ENCODE measurements around the gene MRPL39.
A peak's percentile ranks its signal among the peaks of the same experiment; 100 is the strongest.
"Not testable (repeated sequence)": the region's sequence is repeated elsewhere in the genome, so short reads cannot be mapped to it uniquely, and the experiment has no call there.

The MRPL39 gene

GRCh38 chr21:25607151-25608043 is at the start of gene MRPL39:
MRPL39 (minus strand) TSS chr21:25607481; CDS start chr21:25607475, 6 bp downstream.
- DNase-seq: peak; percentile 84 to 90

DNA sequence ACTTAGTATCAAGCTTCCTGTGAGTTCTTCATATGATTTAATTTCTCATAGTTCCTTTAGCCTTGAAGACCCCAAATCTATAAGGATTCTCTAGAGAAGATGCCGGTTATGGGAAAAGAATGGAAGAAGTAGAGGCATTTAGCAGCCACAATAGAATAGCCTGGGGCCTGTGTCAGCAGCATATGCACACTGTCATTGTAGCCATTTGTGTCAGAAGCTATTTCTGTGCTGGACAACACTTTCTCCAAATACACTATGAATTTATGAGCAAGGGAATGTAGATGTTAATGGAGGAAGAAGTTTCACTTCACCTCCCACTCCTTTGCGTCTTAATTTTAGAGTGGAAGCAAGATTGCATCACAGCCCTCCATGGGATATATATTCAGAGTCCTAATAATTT is 49.1 kb upstream of the MRPL39 start:
- DNase-seq: no peak

GRCh38 chr21:25649146-25649545 is 41.9 kb upstream of the MRPL39 start:
- DNase-seq: no peak

- no peak for DNase-seq
These were observed 40.4 kb upstream of the MRPL39 start for GRCh38 chr21:25647647-25648046.

- no peak for DNase-seq
These were observed 39.2 kb upstream of the MRPL39 start for GRCh38 chr21:25646474-25646873.

DNA sequence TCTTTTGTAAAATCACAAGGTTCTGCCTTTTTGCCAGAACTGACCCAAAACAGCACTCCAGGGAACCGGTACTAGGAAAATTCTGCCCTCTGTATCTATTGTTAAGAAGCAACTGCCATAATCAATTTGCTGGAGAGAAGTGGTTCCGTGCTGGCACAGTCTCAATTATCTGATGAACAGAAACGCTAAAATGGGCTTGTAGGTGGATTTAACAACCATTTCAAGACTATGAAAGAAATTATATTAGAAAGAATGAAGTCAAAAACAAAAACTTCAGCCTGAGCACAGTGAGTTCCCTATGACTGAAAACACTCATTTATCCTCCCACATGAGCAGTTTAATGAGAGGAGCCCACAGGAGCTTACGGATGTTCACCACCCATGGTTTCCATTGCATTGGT is 36.2 kb upstream of the MRPL39 start:
- no peak for DNase-seq

GRCh38 chr21:25640943-25641292 is 33.6 kb upstream of the MRPL39 start:
- DNase-seq: no peak

GRCh38 chr21:25640202-25640942 is 33.1 kb upstream of the MRPL39 start:
- no peak for DNase-seq

DNA sequence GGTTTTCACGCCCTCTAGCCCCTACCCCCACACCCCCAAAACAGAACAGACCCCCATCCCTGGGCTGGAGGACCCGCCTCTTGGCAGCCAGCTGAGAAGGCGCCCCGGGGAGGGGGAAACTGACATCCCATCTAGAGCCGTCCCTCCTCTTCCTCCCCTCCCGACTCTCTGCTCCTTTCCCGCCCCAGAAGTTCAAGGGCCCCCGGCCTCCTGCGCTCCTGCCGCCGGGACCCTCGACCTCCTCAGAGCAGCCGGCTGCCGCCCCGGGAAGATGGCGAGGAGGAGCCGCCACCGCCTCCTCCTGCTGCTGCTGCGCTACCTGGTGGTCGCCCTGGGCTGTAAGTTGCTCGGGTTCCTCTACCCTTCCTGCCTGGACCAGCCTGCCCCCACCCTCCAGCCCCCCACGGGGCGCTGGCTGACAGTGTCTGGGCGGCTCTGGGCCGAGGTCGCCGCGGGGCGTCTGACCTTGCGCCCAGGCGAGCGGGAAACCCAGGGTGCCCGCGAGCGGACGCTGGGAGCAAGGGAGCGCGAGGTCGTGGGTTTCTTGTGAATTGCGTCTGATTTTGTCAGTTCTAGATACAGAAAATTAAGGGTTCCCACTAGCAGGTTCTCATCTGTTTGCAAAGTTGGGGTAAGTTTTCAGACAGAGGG is 32.4 kb upstream of the MRPL39 start:
- DNase-seq: peak; percentile 50 to 54

- DNase-seq: peak in 1 of 2 donors; percentile 19
These were observed 31.6 kb upstream of the MRPL39 start, which contains the start of gene JAM2 for GRCh38 chr21:25638660-25639550. JAM2 (plus strand) TSS chr21:25639258; CDS start chr21:25639822, 564 bp downstream.

- peak in 1 of 2 donors; percentile 9 for DNase-seq
These were observed 30.8 kb upstream of the MRPL39 start for GRCh38 chr21:25637851-25638659.

DNA sequence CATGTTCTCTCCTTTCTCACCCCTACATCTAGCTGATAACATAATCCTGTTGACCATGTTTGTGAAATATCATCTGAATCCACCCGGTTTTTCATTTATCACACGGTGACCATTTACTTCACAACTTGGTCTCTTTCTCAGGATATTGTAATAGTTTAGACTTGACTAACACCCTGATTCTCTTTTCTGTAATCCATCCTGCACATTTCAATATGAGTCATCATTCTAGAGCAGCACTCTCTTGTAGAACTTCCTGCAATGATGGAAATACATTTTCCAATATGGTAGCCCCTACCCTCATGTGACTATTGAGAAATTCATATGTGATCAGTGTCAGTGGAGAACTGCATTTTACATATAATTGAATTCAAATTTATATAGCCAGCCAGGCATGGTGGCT is 29.4 kb upstream of the MRPL39 start:
- DNase-seq: no peak

- no peak for DNase-seq
These were observed 28.0 kb upstream of the MRPL39 start for GRCh38 chr21:25635310-25635709.

GRCh38 chr21:25632296-25632695 is 25.0 kb upstream of the MRPL39 start:
- DNase-seq: no peak

GRCh38 chr21:25626757-25627156 is 19.5 kb upstream of the MRPL39 start:
- no peak for DNase-seq

GRCh38 chr21:25625776-25626555 is 18.7 kb upstream of the MRPL39 start:
- DNase-seq: not testable (repeated sequence)

GRCh38 chr21:25625036-25625435 is 17.8 kb upstream of the MRPL39 start:
- DNase-seq: no peak

DNA sequence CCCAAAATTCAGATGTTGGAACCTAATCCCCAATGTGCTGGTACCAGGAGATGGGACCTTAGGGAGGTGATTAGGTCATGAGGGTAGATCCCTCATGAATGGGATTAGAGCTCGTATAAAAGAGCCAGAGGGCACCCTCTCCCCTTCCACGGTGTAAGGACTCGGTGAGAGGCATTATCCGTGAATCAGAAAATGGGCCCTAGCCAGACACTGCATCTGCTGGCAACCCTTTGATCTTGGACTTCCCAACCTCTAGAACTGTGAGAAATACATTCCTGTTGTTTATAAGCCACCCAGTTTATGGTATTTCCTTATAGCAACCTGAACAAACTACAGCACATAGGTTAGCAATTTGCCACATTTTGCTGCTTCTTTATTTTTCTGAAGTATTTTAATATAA is 17.2 kb upstream of the MRPL39 start:
- DNase-seq: no peak

GRCh38 chr21:25619198-25619597 is 11.9 kb upstream of the MRPL39 start:
- no peak for DNase-seq

DNA sequence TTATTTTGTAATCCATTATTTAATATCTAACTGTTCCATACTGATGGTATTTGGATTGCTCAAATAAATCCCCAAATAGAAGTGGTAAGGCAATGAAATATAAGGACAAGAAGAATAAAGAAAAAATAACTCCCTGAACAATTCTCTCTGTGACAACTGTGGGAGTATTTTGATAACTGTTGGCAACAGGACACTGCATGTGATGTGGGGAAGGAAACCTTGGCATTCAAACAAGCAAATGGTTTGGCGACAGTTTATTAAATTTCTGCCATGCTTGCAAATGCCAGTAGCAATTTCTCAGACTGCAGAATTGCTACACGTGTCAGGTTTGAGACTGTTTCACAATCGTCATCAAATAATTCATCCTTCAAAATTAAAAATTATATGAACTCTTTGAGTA is 8.6 kb upstream of the MRPL39 start:
- no peak for DNase-seq

DNA sequence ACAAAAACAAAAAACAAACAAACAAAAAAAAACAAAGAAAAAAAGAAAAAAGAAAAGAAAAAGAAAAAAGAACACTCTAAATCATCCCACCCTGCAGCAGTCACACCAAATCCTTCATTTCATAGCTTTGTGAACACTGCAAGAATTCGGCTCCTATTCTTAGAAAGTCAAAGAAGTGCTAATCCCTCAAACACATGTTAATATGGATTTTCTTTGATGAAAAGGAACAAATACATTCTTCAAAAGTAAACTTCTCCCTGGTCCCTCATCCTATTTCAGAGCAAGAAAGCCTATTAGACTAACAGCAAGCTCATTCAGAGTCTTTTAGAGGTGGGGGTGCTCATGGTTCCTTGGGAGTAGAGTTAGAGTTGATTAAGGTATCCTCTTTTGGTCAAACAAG is 7.2 kb upstream of the MRPL39 start:
- no peak for DNase-seq
